HEK293T (cell line): ENCODE measurements around the gene GSTO2.

Experiments
- ELF4 ChIP-seq: fragments of 450-650 bp; IDR thresholded peaks from 2 replicates; pipeline ENCODE4 v1.6.1; 2017; ENCODE audit warnings: antibody characterized with exemption
- FOXA1 ChIP-seq: fragments of 450-650 bp; IDR thresholded peaks from 2 replicates; pipeline ENCODE4 v1.6.1; 2016; ENCODE audit warnings: mild to moderate bottlenecking
- FOXK2 ChIP-seq: fragments of 450-650 bp; IDR thresholded peaks from 2 replicates; pipeline ENCODE4 v1.6.1; 2016; ENCODE audit warnings: mild to moderate bottlenecking

DNA sequence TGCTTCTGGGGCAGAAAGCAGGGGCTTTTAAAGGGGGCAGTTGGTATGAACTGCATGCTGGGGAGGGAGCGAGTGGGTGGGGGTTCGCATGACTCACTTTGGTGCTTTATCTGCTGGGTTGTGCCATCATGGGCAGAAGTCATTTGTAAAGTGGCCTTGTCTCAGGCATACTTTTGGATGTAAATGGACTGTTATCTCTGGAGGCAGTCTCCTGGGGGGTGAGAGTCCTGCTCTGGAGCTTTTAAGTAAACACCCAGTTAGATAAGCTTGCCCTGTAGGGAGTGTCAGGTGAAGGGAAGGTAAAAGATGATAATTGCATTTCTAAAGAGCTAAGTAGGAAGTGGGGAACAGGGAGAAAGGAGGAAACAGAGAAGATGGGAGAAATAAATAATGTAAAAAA, 15.9 kb upstream of the GSTO2 start:
- TF ChIP-seq FOXK2 (no peak), ELF4 (no peak), FOXA1 (no peak)
